HEK293 (cell line): ENCODE results near the gene CKLF.

ENCODE experiments used
- CTCF ChIA-PET: fragments of 350-600 bp; formaldehyde crosslinking; extraction: SDS; loops from one replicate; lab custom pipeline; 2021; ENCODE audit warnings: antibody characterized with exemption; lab: Yijun Ruan, JAX
- POLR2A ChIA-PET: fragments of 300-600 bp; formaldehyde crosslinking; extraction: SDS; loops from one replicate; lab custom pipeline; 2020; ENCODE audit warnings: antibody characterized with exemption, inconsistent platforms; lab: Yijun Ruan, JAX
- H3K27ac ChIP-seq: fragments of 200-500 bp; sonication (Bioruptor generic); 2 replicates; pipeline ENCODE4 v1.5.1; 2014; ENCODE audit warnings: low read depth, low read length, control low read depth, inconsistent platforms; ENCODE audit errors: extremely low read depth
- H3K36me3 ChIP-seq, 2 experiments: fragments of 200-500 bp in 1 of 2; sonication (Bioruptor generic) in 1 of 2; 1 replicate in 1 of 2; 2 replicates in 1 of 2; pipeline ENCODE4 v1.5.1; 2014 to 2017; ENCODE audit warnings: inconsistent platforms in 2 of 2, low read length in 2 of 2; ENCODE audit not compliant: control insufficient read depth in 2 of 2, insufficient read depth in 1 of 2
- H3K4me1 ChIP-seq: fragments of 200-500 bp; sonication (Bioruptor generic); 2 replicates; pipeline ENCODE4 v1.5.1; 2014; ENCODE audit warnings: mild to moderate bottlenecking, low read length, inconsistent platforms; ENCODE audit not compliant: control insufficient read depth, insufficient read depth
- H3K4me3 ChIP-seq: 2 replicates; pipeline ENCODE4 v1.5.1; 2011; ENCODE audit warnings: low read depth, mild to moderate bottlenecking, control low read depth, low read length, moderate library complexity
- H3K9me3 ChIP-seq: fragments of 200-500 bp; sonication (Bioruptor generic); 2 replicates; pipeline ENCODE4 v1.5.1; 2014; ENCODE audit warnings: low read depth, low read length, inconsistent platforms; ENCODE audit not compliant: control insufficient read depth, insufficient read depth
- BCL11B ChIP-seq: fragments of 450-650 bp; formaldehyde crosslinking; IDR thresholded peaks from 2 replicates; pipeline ENCODE4 v1.5.1; 2016; ENCODE audit warnings: low read depth, missing biosample characterization, missing genetic modification characterization
- FEZF1 ChIP-seq: fragments of 450-650 bp; formaldehyde crosslinking; IDR thresholded peaks from 2 replicates; pipeline ENCODE4 v1.5.1; 2016; ENCODE audit warnings: missing biosample characterization, missing genetic modification characterization
- IKZF3 ChIP-seq: fragments of 450-650 bp; IDR thresholded peaks from 2 replicates; pipeline ENCODE4 v1.5.0; 2018; ENCODE audit warnings: missing biosample characterization, mild to moderate bottlenecking, missing genetic modification characterization, moderate library complexity
- KLF16 ChIP-seq: fragments of 450-650 bp; formaldehyde crosslinking; IDR thresholded peaks from 2 replicates; pipeline ENCODE4 v1.5.1; 2017; ENCODE audit warnings: missing biosample characterization, missing genetic modification characterization
- MYNN ChIP-seq: fragments of 450-650 bp; formaldehyde crosslinking; IDR thresholded peaks from 2 replicates; pipeline ENCODE4 v1.5.1; 2016; ENCODE audit warnings: missing biosample characterization, missing genetic modification characterization, borderline replicate concordance
- OVOL3 ChIP-seq: fragments of 450-650 bp; formaldehyde crosslinking; IDR thresholded peaks from 2 replicates; pipeline ENCODE4 v1.5.1; 2016; ENCODE audit warnings: missing biosample characterization, missing genetic modification characterization
- PRDM1 ChIP-seq: fragments of 450-650 bp; formaldehyde crosslinking; IDR thresholded peaks from 2 replicates; pipeline ENCODE4; 2016; ENCODE audit warnings: missing biosample characterization, missing genetic modification characterization
- WT1 ChIP-seq: fragments of 450-650 bp; formaldehyde crosslinking; IDR thresholded peaks from 2 replicates; pipeline ENCODE4 v1.5.1; 2016; ENCODE audit warnings: missing biosample characterization, missing genetic modification characterization
- ZBTB7A ChIP-seq: fragments of 450-650 bp; formaldehyde crosslinking; IDR thresholded peaks from 2 replicates; pipeline ENCODE4 v1.5.1; 2016; ENCODE audit warnings: low read depth, missing biosample characterization, missing genetic modification characterization
- ZNF114 ChIP-seq: fragments of 450-650 bp; formaldehyde crosslinking; IDR thresholded peaks from 2 replicates; pipeline ENCODE4 v1.5.0; 2017; ENCODE audit warnings: missing biosample characterization, missing genetic modification characterization
- ZNF140 ChIP-seq: fragments of 450-650 bp; formaldehyde crosslinking; IDR thresholded peaks from 2 replicates; pipeline ENCODE4 v1.5.1; 2016; ENCODE audit warnings: missing biosample characterization, missing genetic modification characterization
- ZNF16 ChIP-seq: fragments of 450-650 bp; formaldehyde crosslinking; IDR thresholded peaks from 2 replicates; pipeline ENCODE4 v1.5.1; 2016; ENCODE audit warnings: low read depth, missing biosample characterization, missing genetic modification characterization
- ZNF174 ChIP-seq: fragments of 450-650 bp; formaldehyde crosslinking; IDR thresholded peaks from 2 replicates; pipeline ENCODE4 v1.5.0; 2017; ENCODE audit warnings: missing biosample characterization, mild to moderate bottlenecking, missing genetic modification characterization
- ZNF175 ChIP-seq: fragments of 450-650 bp; formaldehyde crosslinking; IDR thresholded peaks from 2 replicates; pipeline ENCODE4 v1.5.1; 2016; ENCODE audit warnings: missing biosample characterization, missing genetic modification characterization
- ZNF266 ChIP-seq: fragments of 450-650 bp; formaldehyde crosslinking; IDR thresholded peaks from 2 replicates; pipeline ENCODE4 v1.5.1; 2016; ENCODE audit warnings: missing biosample characterization, missing genetic modification characterization, low read depth
- ZNF366 ChIP-seq: fragments of 450-650 bp; formaldehyde crosslinking; conservative IDR thresholded peaks from 2 replicates; pipeline ENCODE4 v1.5.1; 2016; ENCODE audit warnings: missing biosample characterization, missing genetic modification characterization
- ZNF404 ChIP-seq: fragments of 450-650 bp; formaldehyde crosslinking; IDR thresholded peaks from 2 replicates; pipeline ENCODE4 v1.5.1; 2017; ENCODE audit warnings: missing biosample characterization, missing genetic modification characterization
- ZNF521 ChIP-seq: fragments of 450-650 bp; formaldehyde crosslinking; IDR thresholded peaks from 2 replicates; pipeline ENCODE4 v1.5.1; 2017; ENCODE audit warnings: missing biosample characterization, mild to moderate bottlenecking, missing genetic modification characterization
- ZNF544 ChIP-seq: fragments of 450-650 bp; formaldehyde crosslinking; IDR thresholded peaks from 2 replicates; pipeline ENCODE4 v1.5.0; 2017; ENCODE audit warnings: missing biosample characterization, missing genetic modification characterization
- ZNF555 ChIP-seq: fragments of 450-650 bp; formaldehyde crosslinking; conservative IDR thresholded peaks from 2 replicates; pipeline ENCODE4 v1.5.1; 2017; ENCODE audit warnings: missing biosample characterization, mild to moderate bottlenecking, missing genetic modification characterization, inconsistent platforms
- ZNF561 ChIP-seq: fragments of 450-650 bp; IDR thresholded peaks from 2 replicates; pipeline ENCODE4 v1.5.1; 2018; ENCODE audit warnings: missing biosample characterization, missing genetic modification characterization, borderline replicate concordance
- ZNF654 ChIP-seq: fragments of 450-650 bp; formaldehyde crosslinking; IDR thresholded peaks from 2 replicates; pipeline ENCODE4 v1.5.1; 2016; ENCODE audit warnings: low read depth, missing biosample characterization, missing genetic modification characterization
- ZNF776 ChIP-seq: fragments of 450-650 bp; formaldehyde crosslinking; IDR thresholded peaks from 2 replicates; pipeline ENCODE4 v1.5.0; 2017; ENCODE audit warnings: missing biosample characterization, missing genetic modification characterization, borderline replicate concordance
- ZNF792 ChIP-seq: fragments of 450-650 bp; formaldehyde crosslinking; IDR thresholded peaks from 2 replicates; pipeline ENCODE4 v1.5.1; 2016; ENCODE audit warnings: missing biosample characterization, missing genetic modification characterization
- ZNF843 ChIP-seq: fragments of 450-650 bp; formaldehyde crosslinking; IDR thresholded peaks from 2 replicates; pipeline ENCODE4 v1.5.1; 2016; ENCODE audit warnings: missing biosample characterization, missing genetic modification characterization
- TF ChIP-seq, protein P1 (sequence below): fragments of 450-650 bp; formaldehyde crosslinking; IDR thresholded peaks from 2 replicates; pipeline ENCODE4 v1.5.1; 2017; ENCODE audit warnings: missing biosample characterization, mild to moderate bottlenecking, missing genetic modification characterization, moderate library complexity
- TF ChIP-seq, protein P2 (sequence below): fragments of 450-650 bp; formaldehyde crosslinking; IDR thresholded peaks from 2 replicates; pipeline ENCODE4 v1.5.1; 2017; ENCODE audit warnings: missing biosample characterization, missing genetic modification characterization
- TF ChIP-seq, protein P3 (sequence below): fragments of 450-650 bp; formaldehyde crosslinking; IDR thresholded peaks from 2 replicates; pipeline ENCODE4 v1.5.1; 2017; ENCODE audit warnings: missing biosample characterization, missing genetic modification characterization
- TF ChIP-seq, protein P4 (sequence below): fragments of 450-650 bp; formaldehyde crosslinking; IDR thresholded peaks from 2 replicates; pipeline ENCODE4 v1.5.1; 2016; ENCODE audit warnings: missing biosample characterization, missing genetic modification characterization
- TF ChIP-seq, protein P5 (sequence below): fragments of 450-650 bp; formaldehyde crosslinking; optimal IDR thresholded peaks from 2 replicates; pipeline ENCODE3; 2016; ENCODE audit warnings: missing biosample characterization, mild to moderate bottlenecking, missing genetic modification characterization

The CKLF gene

DNA sequence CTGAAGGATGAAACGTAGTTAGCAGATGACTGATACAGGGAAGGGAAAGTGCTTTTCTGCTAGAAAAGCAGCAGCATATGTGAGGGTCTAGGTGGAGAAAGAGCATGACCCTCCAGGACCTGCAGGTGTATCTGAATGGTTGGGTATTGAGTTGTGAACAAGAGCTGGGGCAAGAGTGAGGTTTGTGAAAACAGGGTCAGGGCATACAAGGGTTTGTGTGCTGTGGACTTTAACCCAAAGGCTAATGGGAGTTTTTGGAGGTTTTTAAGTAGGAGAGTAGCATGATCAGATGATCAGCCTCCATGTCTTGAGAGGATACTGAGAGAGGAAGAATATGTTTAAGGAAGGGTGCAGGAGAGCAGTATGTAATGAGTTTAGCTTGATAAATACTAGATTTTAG is 7.7 kb downstream of the CKLF start:
- ChIA-PET CTCF (interaction anchor here (0.7 kb wide), 1 partner anchor 459 kb away, joined by 9 read pairs; no protein-coding TSS in a partner anchor), POLR2A (no interaction called here)
- no peaks in the 10 kb centered on the region for H3K9me3 ChIP-seq
- H3K36me3 ChIP-seq = peaks cover 0 to 72% of the 10 kb centered on the region in 2 experiments; a peak in 2 of 3 replicates
- H3K4me1 ChIP-seq = no peaks in the 10 kb centered on the region
- no peak overlapping the region for H3K27ac ChIP-seq
- H3K4me3 ChIP-seq = no peak overlapping the region
- TF ChIP-seq ZNF843 (no peak), ZNF175 (tag by site-specific recombination) (no peak), ZNF140 (tag by site-specific recombination) (no peak), ZNF654 (no peak), ZNF544 (tag by site-specific recombination) (no peak), WT1 (tag by site-specific recombination) (no peak), BCL11B (no peak), ZNF266 (no peak), MYNN (tag by site-specific recombination) (no peak), ZBTB7A (tag by site-specific recombination) (no peak), ZNF366 (tag by site-specific recombination) (no peak), IKZF3 (tag by site-specific recombination) (no peak), ZNF174 (no peak), ZNF776 (tag by site-specific recombination) (no peak), ZNF555 (tag by site-specific recombination) (no peak), PRDM1 (tag by site-specific recombination) (no peak)
- TF ChIP-seq, protein P1, sequence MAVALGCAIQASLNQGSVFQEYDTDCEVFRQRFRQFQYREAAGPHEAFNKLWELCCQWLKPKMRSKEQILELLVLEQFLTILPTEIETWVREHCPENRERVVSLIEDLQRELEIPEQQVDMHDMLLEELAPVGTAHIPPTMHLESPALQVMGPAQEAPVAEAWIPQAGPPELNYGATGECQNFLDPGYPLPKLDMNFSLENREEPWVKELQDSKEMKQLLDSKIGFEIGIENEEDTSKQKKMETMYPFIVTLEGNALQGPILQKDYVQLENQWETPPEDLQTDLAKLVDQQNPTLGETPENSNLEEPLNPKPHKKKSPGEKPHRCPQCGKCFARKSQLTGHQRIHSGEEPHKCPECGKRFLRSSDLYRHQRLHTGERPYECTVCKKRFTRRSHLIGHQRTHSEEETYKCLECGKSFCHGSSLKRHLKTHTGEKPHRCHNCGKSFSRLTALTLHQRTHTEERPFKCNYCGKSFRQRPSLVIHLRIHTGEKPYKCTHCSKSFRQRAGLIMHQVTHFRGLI (tag by site-specific recombination) = no peak
- TF ChIP-seq, protein P2, sequence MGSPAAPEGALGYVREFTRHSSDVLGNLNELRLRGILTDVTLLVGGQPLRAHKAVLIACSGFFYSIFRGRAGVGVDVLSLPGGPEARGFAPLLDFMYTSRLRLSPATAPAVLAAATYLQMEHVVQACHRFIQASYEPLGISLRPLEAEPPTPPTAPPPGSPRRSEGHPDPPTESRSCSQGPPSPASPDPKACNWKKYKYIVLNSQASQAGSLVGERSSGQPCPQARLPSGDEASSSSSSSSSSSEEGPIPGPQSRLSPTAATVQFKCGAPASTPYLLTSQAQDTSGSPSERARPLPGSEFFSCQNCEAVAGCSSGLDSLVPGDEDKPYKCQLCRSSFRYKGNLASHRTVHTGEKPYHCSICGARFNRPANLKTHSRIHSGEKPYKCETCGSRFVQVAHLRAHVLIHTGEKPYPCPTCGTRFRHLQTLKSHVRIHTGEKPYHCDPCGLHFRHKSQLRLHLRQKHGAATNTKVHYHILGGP (tag by site-specific recombination) = no peak
- TF ChIP-seq, protein P3, sequence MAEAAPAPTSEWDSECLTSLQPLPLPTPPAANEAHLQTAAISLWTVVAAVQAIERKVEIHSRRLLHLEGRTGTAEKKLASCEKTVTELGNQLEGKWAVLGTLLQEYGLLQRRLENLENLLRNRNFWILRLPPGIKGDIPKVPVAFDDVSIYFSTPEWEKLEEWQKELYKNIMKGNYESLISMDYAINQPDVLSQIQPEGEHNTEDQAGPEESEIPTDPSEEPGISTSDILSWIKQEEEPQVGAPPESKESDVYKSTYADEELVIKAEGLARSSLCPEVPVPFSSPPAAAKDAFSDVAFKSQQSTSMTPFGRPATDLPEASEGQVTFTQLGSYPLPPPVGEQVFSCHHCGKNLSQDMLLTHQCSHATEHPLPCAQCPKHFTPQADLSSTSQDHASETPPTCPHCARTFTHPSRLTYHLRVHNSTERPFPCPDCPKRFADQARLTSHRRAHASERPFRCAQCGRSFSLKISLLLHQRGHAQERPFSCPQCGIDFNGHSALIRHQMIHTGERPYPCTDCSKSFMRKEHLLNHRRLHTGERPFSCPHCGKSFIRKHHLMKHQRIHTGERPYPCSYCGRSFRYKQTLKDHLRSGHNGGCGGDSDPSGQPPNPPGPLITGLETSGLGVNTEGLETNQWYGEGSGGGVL (tag by site-specific recombination) = no peak
- TF ChIP-seq, protein P4, sequence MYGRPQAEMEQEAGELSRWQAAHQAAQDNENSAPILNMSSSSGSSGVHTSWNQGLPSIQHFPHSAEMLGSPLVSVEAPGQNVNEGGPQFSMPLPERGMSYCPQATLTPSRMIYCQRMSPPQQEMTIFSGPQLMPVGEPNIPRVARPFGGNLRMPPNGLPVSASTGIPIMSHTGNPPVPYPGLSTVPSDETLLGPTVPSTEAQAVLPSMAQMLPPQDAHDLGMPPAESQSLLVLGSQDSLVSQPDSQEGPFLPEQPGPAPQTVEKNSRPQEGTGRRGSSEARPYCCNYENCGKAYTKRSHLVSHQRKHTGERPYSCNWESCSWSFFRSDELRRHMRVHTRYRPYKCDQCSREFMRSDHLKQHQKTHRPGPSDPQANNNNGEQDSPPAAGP (tag by site-specific recombination) = no peak

DNA sequence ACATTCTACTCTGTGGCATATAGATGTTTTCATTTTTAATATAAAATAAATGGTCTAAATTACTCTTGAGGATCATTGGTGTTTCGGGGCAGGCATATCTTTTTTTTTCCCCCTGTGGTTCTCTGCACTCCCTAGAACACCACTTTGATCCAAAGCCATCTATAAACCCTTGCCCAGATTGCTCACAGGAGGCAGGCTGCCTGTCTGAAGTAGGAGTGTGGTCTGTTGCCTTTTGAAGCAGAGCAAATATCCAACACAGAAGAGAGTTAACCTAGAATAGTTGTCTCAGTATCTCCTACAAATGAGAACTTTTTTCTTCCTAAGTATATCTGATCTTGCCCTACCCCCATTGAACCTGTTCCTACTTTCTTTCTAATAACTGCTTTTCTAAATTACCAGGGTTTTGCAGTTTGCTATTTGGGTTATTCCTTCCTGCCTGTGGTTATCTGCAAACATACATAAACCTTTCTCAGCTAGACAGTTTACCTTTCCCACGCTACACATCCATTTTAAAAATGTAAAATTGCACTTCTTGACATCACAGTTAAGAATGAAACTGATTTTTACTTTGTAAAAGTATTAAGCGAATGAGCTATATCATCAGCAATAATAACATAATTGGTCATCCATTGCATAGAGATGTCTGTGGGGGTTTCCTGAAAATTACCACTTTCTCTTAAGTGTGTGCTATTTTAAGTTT is 9.2 kb downstream of the CKLF start:
- Histone ChIP-seq H3K4me1 (no peaks in the 10 kb centered on the region), H3K36me3 (peaks cover 0 to 86% of the 10 kb centered on the region in 2 experiments; a peak in 2 of 3 replicates), H3K9me3 (no peaks in the 10 kb centered on the region), H3K4me3 (no peak overlapping the region), H3K27ac (no peak overlapping the region)
- ChIA-PET CTCF (interaction anchor here (0.7 to 1.2 kb wide), 4 partner anchors 18 to 352 kb away, joined by 3 to 7 read pairs (median 4); partner anchors contain the start of gene CMTM2), POLR2A (interaction anchor here (0.7 kb wide), 1 partner anchor 13 kb away, joined by 3 read pairs; no protein-coding TSS in a partner anchor)
- no peak for TF ChIP-seq ZNF792 (tag by site-specific recombination)
- no peak for TF ChIP-seq ZNF114 (tag by site-specific recombination)
- no peak for TF ChIP-seq OVOL3
- TF ChIP-seq, protein P5, sequence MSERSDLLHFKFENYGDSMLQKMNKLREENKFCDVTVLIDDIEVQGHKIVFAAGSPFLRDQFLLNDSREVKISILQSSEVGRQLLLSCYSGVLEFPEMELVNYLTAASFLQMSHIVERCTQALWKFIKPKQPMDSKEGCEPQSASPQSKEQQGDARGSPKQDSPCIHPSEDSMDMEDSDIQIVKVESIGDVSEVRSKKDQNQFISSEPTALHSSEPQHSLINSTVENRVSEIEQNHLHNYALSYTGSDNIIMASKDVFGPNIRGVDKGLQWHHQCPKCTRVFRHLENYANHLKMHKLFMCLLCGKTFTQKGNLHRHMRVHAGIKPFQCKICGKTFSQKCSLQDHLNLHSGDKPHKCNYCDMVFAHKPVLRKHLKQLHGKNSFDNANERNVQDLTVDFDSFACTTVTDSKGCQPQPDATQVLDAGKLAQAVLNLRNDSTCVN (tag by site-specific recombination) = no peak
- no peak for TF ChIP-seq ZNF404 (tag by site-specific recombination)
- no peak for TF ChIP-seq ZNF561 (tag by site-specific recombination)
- TF ChIP-seq ZNF521 (tag by site-specific recombination) = no peak
- TF ChIP-seq ZNF16 = no peak
- no peak for TF ChIP-seq KLF16 (tag by site-specific recombination)
- no peak for TF ChIP-seq FEZF1 (tag by site-specific recombination)
